Lung (tissue), 12 donors: ENCODE data around the gene H1-8. TPM values are rescaled to one million over a fixed set of nuclear protein-coding genes. Genes with fewer than 3 reads are reported as not detected.

ENCODE experiments used
- ATAC-seq: fragments of 200-7000 bp; cut with Tn5 transposase; one replicate; pipeline ENCODE4 v1.9.1; 2020; ENCODE audit warnings: moderate number of reproducible peaks; ENCODE audit not compliant: insufficient read depth, low FRiP score
- DNase-seq, 3 donors: peaks; one replicate each; pipeline ENCODE4 v3.0.0-alpha.2; 2013 to 2017
- H3K27ac ChIP-seq, 2 donors: one replicate each; pipeline ENCODE4 v1.5.1; 2013; ENCODE audit warnings: mild to moderate bottlenecking in 2 of 2, moderate library complexity in 2 of 2, control low read depth in 1 of 2, inconsistent platforms in 1 of 2, low read depth in 1 of 2, low read length in 1 of 2
- H3K27me3 ChIP-seq, 3 donors: one replicate each; pipeline ENCODE4 v1.5.1; 2013; ENCODE audit warnings: low read length in 2 of 3; ENCODE audit not compliant: control insufficient read depth in 3 of 3, insufficient read depth in 3 of 3
- H3K36me3 ChIP-seq, 4 donors: one replicate each; pipeline ENCODE4 v1.5.1; 2013; ENCODE audit warnings: low read length in 4 of 4, mild to moderate bottlenecking in 1 of 4, moderate library complexity in 1 of 4; ENCODE audit not compliant: control insufficient read depth in 4 of 4, insufficient read depth in 4 of 4
- H3K4me1 ChIP-seq, 5 donors: one replicate each; pipeline ENCODE4 v1.5.1; 2013; ENCODE audit warnings: low read length in 5 of 5, mild to moderate bottlenecking in 2 of 5, moderate library complexity in 1 of 5; ENCODE audit not compliant: control insufficient read depth in 5 of 5, insufficient read depth in 5 of 5
- H3K4me3 ChIP-seq: one replicate; pipeline ENCODE4 v1.5.1; 2013; ENCODE audit warnings: mild to moderate bottlenecking, control low read depth, moderate library complexity
- H3K9ac ChIP-seq, 2 donors: one replicate each; pipeline ENCODE4 v1.5.1; 2013; ENCODE audit warnings: low read length in 2 of 2, control low read depth in 1 of 2; ENCODE audit not compliant: insufficient read depth in 1 of 2
- H3K9me3 ChIP-seq, 4 donors: one replicate each; pipeline ENCODE4 v1.5.1; 2013; ENCODE audit warnings: low read length in 3 of 4, mild to moderate bottlenecking in 1 of 4, moderate library complexity in 1 of 4; ENCODE audit not compliant: control insufficient read depth in 4 of 4, insufficient read depth in 3 of 4
- CTCF ChIP-seq: IDR thresholded peaks from 2 replicates; pipeline ENCODE4 v1.5.1; 2012; ENCODE audit warnings: mild to moderate bottlenecking; ENCODE audit errors: control extremely low read depth, extremely low read depth
- WGBS, 2 donors: extraction: QIAGEN DNeasy Blood & Tissue Kit; methylation state at CpG; one replicate each; pipeline ENCODE4 v1.1.7; 2013; 5-methylcytosine and 5-hydroxymethylcytosine counted together
- polyA plus RNA-seq, 2 donors: library from polyadenylated mRNA; stranded (reverse); fragments of 200-250 nt; gene quantifications; one replicate each; pipeline ENCODE4 v1.2.1, GENCODE V29; 2013
- total RNA-seq, 2 donors: library from RNA; depleted of rRNA in 1 of 2; stranded (reverse); fragments of >200 nt in 1 of 2; gene quantifications; one replicate each; pipeline ENCODE4 v1.2.1, GENCODE V29; 2014 to 2021
- donor health status: control.
- donor health status: control.
- donor health status: Bipolar disorder and iron deficiency.
- donor health status: healthy.
- donor health status: DM: yes; HTN: yes; CAD: no.

H1-8 gene
- total and polyA plus RNA-seq, 4 donors, result not detected

- Histone ChIP-seq H3K36me3 (no peaks in the 10 kb centered on the region), H3K27ac (no peak overlapping the region), H3K9me3 (no peaks in the 10 kb centered on the region), H3K4me1 (peaks cover 0 to 8% (median 3%) of the 10 kb centered on the region in 5 donors), H3K4me3 (no peak overlapping the region), H3K9ac (no peak overlapping the region), H3K27me3 (no peaks in the 10 kb centered on the region)
- ATAC-seq (no peak), DNase-seq (no peak)
- WGBS, 2 donors, result 89 to 94% methylated on average over 1 of the region's 1 CpG
- TF ChIP-seq CTCF, result no peak
Measured at GRCh38 chr3:129535075-129535474, 7.9 kb upstream of the H1-8 start.

- Histone ChIP-seq H3K27ac (no peak overlapping the region), H3K9ac (no peak overlapping the region), H3K27me3 (no peaks in the 10 kb centered on the region), H3K4me3 (no peak overlapping the region), H3K4me1 (no peaks in the 10 kb centered on the region), H3K9me3 (no peaks in the 10 kb centered on the region), H3K36me3 (no peaks in the 10 kb centered on the region)
- DNase-seq, result no peak
- no peak for TF ChIP-seq CTCF
- ATAC-seq, result no peak
- 87 to 91% methylated on average over 2 of the region's 2 CpGs for WGBS, 2 donors
Measured at GRCh38 chr3:129536374-129536667, 6.7 kb upstream of the H1-8 start.

- TF ChIP-seq CTCF, result no peak
- no peaks in the 10 kb centered on the region for H3K36me3 ChIP-seq
Measured at GRCh38 chr3:129536804-129537203, 6.2 kb upstream of the H1-8 start.

GRCh38 chr3:129539206-129539605, 3.8 kb upstream of the H1-8 start:
- H3K4me1 ChIP-seq, result no peaks in the 10 kb centered on the region
- DNase-seq (no peak), ATAC-seq (no peak)
- H3K27me3 ChIP-seq, result no peaks in the 10 kb centered on the region
- H3K36me3 ChIP-seq, result no peaks in the 10 kb centered on the region
- H3K4me3 ChIP-seq, result no peak overlapping the region
- 87 to 89% methylated on average over 8 of the region's 8 CpGs for WGBS, 2 donors
- no peak overlapping the region for H3K9ac ChIP-seq
- H3K9me3 ChIP-seq, result no peaks in the 10 kb centered on the region
- H3K27ac ChIP-seq, result no peak overlapping the region
- TF ChIP-seq CTCF, result no peak

More at GRCh38 chr3:129536804-129537203, 6.2 kb upstream of the H1-8 start:
- DNase-seq (no peak), ATAC-seq (no peak)
- H3K27ac ChIP-seq, result no peak overlapping the region
- no peaks in the 10 kb centered on the region for H3K9me3 ChIP-seq
- no peaks in the 10 kb centered on the region for H3K27me3 ChIP-seq
- no peaks in the 10 kb centered on the region for H3K4me1 ChIP-seq
- no peak overlapping the region for H3K4me3 ChIP-seq
- H3K9ac ChIP-seq, result no peak overlapping the region
- 87 to 95% methylated on average over 3 of the region's 3 CpGs for WGBS, 2 donors
